GM20431 (cell line): Measurements from ENCODE around the gene CTLA4.

Experiments used
- in situ Hi-C: fragments of 300-500 bp; cut with MseI, MboI; formaldehyde crosslinking; loops from one replicate; pipeline ENCODE4 v1.15.0; 2020; ENCODE audit warnings: low sequenced_read_pairs; ENCODE audit not compliant: unreplicated experiment

CTLA4 gene

DNA sequence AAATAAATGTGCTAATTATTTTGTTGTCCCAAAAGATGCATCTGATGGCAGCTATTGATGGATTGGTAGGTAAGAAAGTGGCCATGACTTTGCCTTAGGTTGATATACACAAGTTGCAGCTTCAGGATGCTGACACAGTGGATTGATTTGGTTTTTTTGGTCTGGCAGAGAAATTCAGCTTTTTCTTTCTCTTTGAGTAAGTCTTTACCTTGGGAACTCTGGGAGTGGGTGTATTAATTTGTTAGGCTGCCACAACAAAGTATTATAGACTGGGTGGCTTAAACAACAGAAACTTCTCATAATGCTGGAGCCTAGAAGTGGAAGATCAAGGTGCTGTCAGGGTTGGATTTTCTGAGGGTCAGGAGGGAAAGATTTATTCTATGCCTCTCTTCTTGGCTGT lies 49.2 kb downstream of the CTLA4 start:
- in situ Hi-C loops, result loop anchor here (25.0 kb wide), 1 partner anchor 429 kb away; no protein-coding TSS in a partner anchor

DNA sequence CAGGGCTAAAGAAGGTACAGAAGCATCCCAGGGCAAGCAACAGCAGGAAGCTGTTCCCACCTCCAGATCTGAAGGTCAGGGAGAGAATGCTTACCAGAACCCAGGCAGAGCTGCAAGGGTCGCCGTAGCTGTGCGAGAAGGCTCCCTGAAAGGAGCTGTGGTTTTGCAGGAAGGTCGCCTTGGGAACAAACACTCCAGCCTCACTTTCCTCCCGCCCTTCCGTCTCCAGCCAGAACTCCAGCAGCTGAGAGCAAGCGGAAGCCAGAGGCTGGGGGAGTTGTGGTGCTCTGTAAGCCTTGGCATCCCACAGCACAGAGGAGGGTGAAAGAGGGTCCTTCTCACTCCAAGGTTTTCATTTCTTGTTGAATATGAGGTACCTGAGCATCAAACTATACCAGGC lies 50.7 kb downstream of the CTLA4 start:
- in situ Hi-C loops, result loop anchor here (25.0 kb wide), 1 partner anchor 431 kb away; no protein-coding TSS in a partner anchor

DNA sequence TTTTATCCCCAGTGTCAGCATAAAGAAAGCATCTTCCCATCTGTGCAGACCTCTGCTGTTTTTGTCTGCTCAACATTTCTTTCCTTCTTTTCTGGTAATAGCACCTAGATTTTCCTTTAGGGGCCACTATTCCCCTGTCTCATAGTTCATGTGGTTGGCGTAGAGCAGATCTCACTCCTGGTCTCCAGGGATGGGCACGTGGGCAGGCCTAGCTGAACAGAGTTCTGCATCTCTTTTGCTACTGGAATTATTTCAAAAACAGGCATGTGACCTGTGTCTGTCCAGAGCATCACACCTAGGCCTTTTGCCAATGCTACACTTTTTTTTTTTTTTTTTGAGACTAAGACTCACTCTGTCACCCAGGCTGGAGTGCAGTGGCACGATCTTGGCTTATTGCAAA lies 51.3 kb downstream of the CTLA4 start:
- in situ Hi-C loops, result loop anchor here (25.0 kb wide), 1 partner anchor 432 kb away; no protein-coding TSS in a partner anchor
